Colonic mucosa (tissue), 4 donors: ENCODE results near the gene YJEFN3. TPM values are rescaled to one million over a fixed set of nuclear protein-coding genes. Genes with fewer than 3 reads are reported as not detected.

Experiments
- DNase-seq: peaks from one replicate; pipeline ENCODE4 v3.0.0-alpha.2; 2020
- H3K27ac ChIP-seq: fragments of 200-600 bp; one replicate; pipeline ENCODE4 v1.8.0; 2021
- H3K27me3 ChIP-seq: fragments of 200-600 bp; one replicate; pipeline ENCODE4 v1.8.0; 2021
- H3K36me3 ChIP-seq: fragments of 200-600 bp; one replicate; pipeline ENCODE4 v1.8.0; 2021
- H3K4me1 ChIP-seq: fragments of 200-600 bp; one replicate; pipeline ENCODE4 v1.8.0; 2021; ENCODE audit warnings: mild to moderate bottlenecking
- H3K4me3 ChIP-seq: fragments of 200-600 bp; one replicate; pipeline ENCODE4 v1.8.0; 2021
- H3K9ac ChIP-seq, 2 donors: one replicate each; pipeline ENCODE4 v1.7.0; 2013; ENCODE audit warnings: control low read depth in 2 of 2, low read depth in 2 of 2, low read length in 2 of 2
- H3K9me3 ChIP-seq: fragments of 200-600 bp; one replicate; pipeline ENCODE4 v1.8.0; 2021
- intact Hi-C: fragments of 100-400 bp; cut with DNase I; formaldehyde crosslinking; loops from one replicate; pipeline ENCODE4 v1.14.1; 2022
- total RNA-seq, 2 donors: library from RNA; stranded (reverse); fragmentation: NEBNext Ultra II Directional in 1 of 2; extraction: Animal tissue kit (Norgen Biotek cat#: 25700) in 1 of 2; gene quantifications; one replicate each; pipeline ENCODE4 v1.2.1, GENCODE V29; 2021
- TF ChIP-seq, protein P1 (sequence below): fragments of 200-600 bp; IDR thresholded peaks from one replicate; pipeline ENCODE4 v1.8.0; 2022; ENCODE audit warnings: antibody characterized with exemption, mild to moderate bottlenecking
- donor health status: healthy.
- donor health status: DM: no; HTN: no; CAD: no.
- donor health status: DM: no; HTN: no; CAD: no.

The YJEFN3 gene
- total RNA-seq, 2 donors from 2014 or later, result 1.9 to 17.3 TPM

DNA sequence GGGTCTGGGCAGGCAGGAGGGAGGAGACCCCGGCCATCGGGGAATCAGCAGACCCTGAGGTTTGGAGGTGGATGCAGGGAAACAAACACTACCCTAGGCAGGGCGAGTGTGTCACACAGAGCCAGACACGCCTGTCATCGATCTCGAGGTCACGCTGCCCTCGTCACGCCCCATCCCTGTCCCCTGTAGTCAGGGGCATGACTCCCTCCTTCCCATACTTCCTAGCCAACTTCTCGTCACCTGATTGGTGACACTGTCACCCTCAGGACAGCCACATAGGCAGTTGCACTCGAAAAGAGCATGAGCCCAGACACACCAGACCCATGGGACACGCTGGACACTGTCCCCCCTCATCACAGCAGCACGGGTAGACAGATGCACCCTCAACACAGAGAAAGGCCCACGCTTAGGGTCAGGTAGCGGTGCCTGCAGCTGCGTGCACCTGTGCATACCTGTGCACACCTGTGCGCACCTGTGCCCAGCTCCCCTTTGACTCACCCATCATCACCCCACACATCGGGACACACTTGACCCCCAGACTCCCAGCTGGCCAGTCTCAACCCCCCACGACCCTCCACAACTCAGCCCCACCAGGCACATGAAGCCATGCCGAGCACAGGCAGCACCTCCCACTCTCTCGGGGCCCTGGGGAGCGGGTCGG, 21.2 kb downstream of the YJEFN3 start:
- no peak overlapping the region for H3K27ac ChIP-seq
- H3K9ac ChIP-seq, result no peak overlapping the region
- no peak overlapping the region for H3K4me3 ChIP-seq
- intact Hi-C loops, result no loop called here
- no peaks in the 10 kb centered on the region for H3K9me3 ChIP-seq
- TF ChIP-seq, protein P1, sequence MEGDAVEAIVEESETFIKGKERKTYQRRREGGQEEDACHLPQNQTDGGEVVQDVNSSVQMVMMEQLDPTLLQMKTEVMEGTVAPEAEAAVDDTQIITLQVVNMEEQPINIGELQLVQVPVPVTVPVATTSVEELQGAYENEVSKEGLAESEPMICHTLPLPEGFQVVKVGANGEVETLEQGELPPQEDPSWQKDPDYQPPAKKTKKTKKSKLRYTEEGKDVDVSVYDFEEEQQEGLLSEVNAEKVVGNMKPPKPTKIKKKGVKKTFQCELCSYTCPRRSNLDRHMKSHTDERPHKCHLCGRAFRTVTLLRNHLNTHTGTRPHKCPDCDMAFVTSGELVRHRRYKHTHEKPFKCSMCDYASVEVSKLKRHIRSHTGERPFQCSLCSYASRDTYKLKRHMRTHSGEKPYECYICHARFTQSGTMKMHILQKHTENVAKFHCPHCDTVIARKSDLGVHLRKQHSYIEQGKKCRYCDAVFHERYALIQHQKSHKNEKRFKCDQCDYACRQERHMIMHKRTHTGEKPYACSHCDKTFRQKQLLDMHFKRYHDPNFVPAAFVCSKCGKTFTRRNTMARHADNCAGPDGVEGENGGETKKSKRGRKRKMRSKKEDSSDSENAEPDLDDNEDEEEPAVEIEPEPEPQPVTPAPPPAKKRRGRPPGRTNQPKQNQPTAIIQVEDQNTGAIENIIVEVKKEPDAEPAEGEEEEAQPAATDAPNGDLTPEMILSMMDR, result no peak
- no peaks in the 10 kb centered on the region for H3K36me3 ChIP-seq
- H3K4me1 ChIP-seq, result no peaks in the 10 kb centered on the region
- H3K27me3 ChIP-seq, result peaks cover 3% of the 10 kb centered on the region
- DNase-seq, result no peak

DNA sequence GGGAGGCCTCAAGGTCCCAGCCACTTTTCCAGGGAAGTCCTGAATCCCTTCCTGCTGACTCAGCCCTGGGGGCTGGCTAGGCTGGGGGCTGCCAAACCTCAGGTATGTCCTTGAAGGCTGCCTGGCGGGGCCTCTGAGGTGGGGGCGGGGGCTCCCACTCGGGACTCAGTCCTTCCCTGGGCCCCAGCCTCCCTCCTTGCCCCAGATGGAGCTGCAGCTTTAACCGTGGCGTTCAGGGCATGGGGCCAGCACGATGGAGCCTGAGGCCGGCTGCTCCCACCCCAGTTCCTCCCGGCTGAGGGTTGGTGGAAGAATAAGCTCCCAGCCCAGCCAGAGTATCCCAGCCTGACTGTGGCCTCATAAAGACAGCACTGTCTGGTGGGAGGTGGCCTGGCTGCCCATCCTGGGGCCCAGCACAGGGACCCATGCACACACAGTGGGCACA, 21.8 kb downstream of the YJEFN3 start:
- Histone ChIP-seq H3K9ac (no peak overlapping the region), H3K27me3 (peaks cover 3% of the 10 kb centered on the region), H3K27ac (no peak overlapping the region), H3K4me1 (no peaks in the 10 kb centered on the region), H3K9me3 (no peaks in the 10 kb centered on the region), H3K36me3 (no peaks in the 10 kb centered on the region), H3K4me3 (no peak overlapping the region)
- intact Hi-C loops, result no loop called here
- no peak for DNase-seq
- TF ChIP-seq, protein P1, result no peak

GRCh38 chr19:19550972-19551852, 22.5 kb downstream of the YJEFN3 start:
- TF ChIP-seq, protein P1, result no peak
- Histone ChIP-seq H3K27ac (no peak overlapping the region), H3K4me1 (no peaks in the 10 kb centered on the region), H3K36me3 (no peaks in the 10 kb centered on the region), H3K9me3 (no peaks in the 10 kb centered on the region), H3K27me3 (peaks cover 3% of the 10 kb centered on the region), H3K9ac (no peak overlapping the region), H3K4me3 (no peak overlapping the region)
- intact Hi-C loops, result no loop called here
- no peak for DNase-seq

GRCh38 chr19:19551853-19552192, 23.1 kb downstream of the YJEFN3 start:
- no peak overlapping the region for H3K4me3 ChIP-seq
- DNase-seq, result no peak
- intact Hi-C loops, result no loop called here
- H3K4me1 ChIP-seq, result no peaks in the 10 kb centered on the region
- no peak overlapping the region for H3K9ac ChIP-seq
- H3K9me3 ChIP-seq, result no peaks in the 10 kb centered on the region
- H3K27ac ChIP-seq, result no peak overlapping the region
- H3K27me3 ChIP-seq, result peaks cover 3% of the 10 kb centered on the region
- H3K36me3 ChIP-seq, result no peaks in the 10 kb centered on the region
- TF ChIP-seq, protein P1, result no peak

DNA sequence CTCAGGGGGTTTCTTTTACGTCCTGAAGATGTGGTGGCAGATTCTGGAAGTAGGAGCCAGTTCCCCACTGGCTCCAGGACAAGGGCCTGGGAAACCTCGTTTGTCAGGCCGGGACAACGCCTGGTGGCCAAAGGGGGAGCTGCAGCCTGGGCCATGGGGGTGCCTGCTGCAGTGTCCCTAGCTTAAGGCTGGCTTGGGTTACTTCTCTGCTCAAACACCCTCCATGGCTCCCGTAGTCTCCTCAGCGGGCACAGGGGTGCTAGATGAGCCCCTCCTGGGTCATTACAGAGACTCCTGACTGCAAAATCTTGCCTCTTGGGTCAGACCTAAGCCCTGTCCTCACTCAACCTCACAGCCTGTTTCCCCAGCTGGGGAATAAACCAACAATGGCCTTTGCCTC, 24.1 kb downstream of the YJEFN3 start:
- no peak for DNase-seq
- H3K4me3 ChIP-seq, result no peak overlapping the region
- H3K4me1 ChIP-seq, result no peaks in the 10 kb centered on the region
- intact Hi-C loops, result no loop called here
- H3K27me3 ChIP-seq, result peaks cover 3% of the 10 kb centered on the region
- no peak overlapping the region for H3K27ac ChIP-seq
- H3K9ac ChIP-seq, result no peak overlapping the region
- H3K9me3 ChIP-seq, result no peaks in the 10 kb centered on the region
- no peaks in the 10 kb centered on the region for H3K36me3 ChIP-seq
- TF ChIP-seq, protein P1, result peak; percentile 63
